ENCODE results near the gene LINGO1. TPM values are rescaled to one million over a fixed set of nuclear protein-coding genes. Genes with fewer than 3 reads are reported as not detected.

Gene LINGO1
- total RNA-seq, 1 donor from 2014 or later = 4.5 TPM

GRCh38 chr15:77640615-77641014, 7.9 kb upstream of the LINGO1 start:
- H3K27me3 Mint-ChIP-seq (ENCODE audit: low read depth, unreplicated experiment) = peaks cover 59% of the 10 kb centered on the region
- no peaks in the 10 kb centered on the region for H3K4me1 Mint-ChIP-seq (ENCODE audit: low read depth, unreplicated experiment)
- no peaks in the 10 kb centered on the region for H3K79me2 ChIP-seq (ENCODE audit: insufficient read depth, low read length)
- peaks cover 4% of the 10 kb centered on the region for H3K9me3 ChIP-seq (ENCODE audit: insufficient read depth, low read depth, low read length)
- H3K36me3 ChIP-seq (ENCODE audit: insufficient read depth, low read length) = no peaks in the 10 kb centered on the region
- no peak overlapping the region for H3K4me3 ChIP-seq (ENCODE audit: insufficient read depth, low read depth, low read length)
- H3K4me3 Mint-ChIP-seq (ENCODE audit: unreplicated experiment) = no peak overlapping the region
- no peak for TF ChIP-seq EZH2 (IDR thresholded peaks at IDR 0.05; ENCODE audit: insufficient read depth, low read length)
- TF ChIP-seq CTCF (IDR thresholded peaks at IDR 0.05; ENCODE audit: insufficient read depth, low read depth, low read length) = no peak
- FAIRE-seq = no peak
- no peak overlapping the region for H3K27ac ChIP-seq (ENCODE audit: low read depth, low read length)
- H2AFZ ChIP-seq (ENCODE audit: low read depth, low read length) = no peak overlapping the region
- H3K36me3 Mint-ChIP-seq (ENCODE audit: low read depth, unreplicated experiment) = no peaks in the 10 kb centered on the region
- peaks cover 19% of the 10 kb centered on the region for H3K27me3 ChIP-seq (ENCODE audit: insufficient read depth, low read length)
- DNase-seq (ENCODE audit: low read depth) = no peak
- H3K4me1 ChIP-seq (ENCODE audit: insufficient read depth, low read length) = no peaks in the 10 kb centered on the region
- no peaks in the 10 kb centered on the region for H4K20me1 ChIP-seq (ENCODE audit: insufficient read depth, low read length)
- H3K9ac ChIP-seq (ENCODE audit: low read length) = no peak overlapping the region
- H3K4me2 ChIP-seq (ENCODE audit: low read length) = no peak overlapping the region
- no peak overlapping the region for H3K27ac Mint-ChIP-seq (ENCODE audit: unreplicated experiment)
- H3K9me3 Mint-ChIP-seq (ENCODE audit: unreplicated experiment) = no peaks in the 10 kb centered on the region

GRCh38 chr15:77639431-77639830, 6.7 kb upstream of the LINGO1 start:
- no peak overlapping the region for H3K4me3 Mint-ChIP-seq (ENCODE audit: unreplicated experiment)

More at GRCh38 chr15:77639431-77639830, 6.7 kb upstream of the LINGO1 start:
- Histone ChIP-seq H3K27me3 (ENCODE audit: insufficient read depth, low read length) (peaks cover 26% of the 10 kb centered on the region), H3K9ac (ENCODE audit: low read length) (no peak overlapping the region), H3K79me2 (ENCODE audit: insufficient read depth, low read length) (no peaks in the 10 kb centered on the region), H3K4me3 (ENCODE audit: insufficient read depth, low read depth, low read length) (no peak overlapping the region), H3K27ac (ENCODE audit: low read depth, low read length) (no peak overlapping the region), H3K9me3 (ENCODE audit: insufficient read depth, low read depth, low read length) (peaks cover 4% of the 10 kb centered on the region), H3K36me3 (ENCODE audit: insufficient read depth, low read length) (no peaks in the 10 kb centered on the region), H3K4me2 (ENCODE audit: low read length) (no peak overlapping the region), H4K20me1 (ENCODE audit: insufficient read depth, low read length) (no peaks in the 10 kb centered on the region), H3K4me1 (ENCODE audit: insufficient read depth, low read length) (no peaks in the 10 kb centered on the region), H2AFZ (ENCODE audit: low read depth, low read length) (no peak overlapping the region)
- Mint-ChIP-seq H3K27me3 (ENCODE audit: low read depth, unreplicated experiment) (peaks cover 63% of the 10 kb centered on the region), H3K27ac (ENCODE audit: unreplicated experiment) (no peak overlapping the region), H3K36me3 (ENCODE audit: low read depth, unreplicated experiment) (no peaks in the 10 kb centered on the region), H3K9me3 (ENCODE audit: unreplicated experiment) (no peaks in the 10 kb centered on the region), H3K4me1 (ENCODE audit: low read depth, unreplicated experiment) (no peaks in the 10 kb centered on the region)
- TF ChIP-seq CTCF (IDR thresholded peaks at IDR 0.05; ENCODE audit: insufficient read depth, low read depth, low read length) (no peak), EZH2 (IDR thresholded peaks at IDR 0.05; ENCODE audit: insufficient read depth, low read length) (no peak)
- DNase-seq (ENCODE audit: low read depth) (no peak), FAIRE-seq (no peak)
